Sigmoid colon (tissue), 7 donors: ENCODE results near the gene PTGER4. TPM values are rescaled to one million over a fixed set of nuclear protein-coding genes. Genes with fewer than 3 reads are reported as not detected.

ENCODE experiments used
- DNase-seq: peaks from one replicate; pipeline ENCODE4 v3.0.0-alpha.2; 2019
- H3K27ac ChIP-seq, 4 donors: fragments of 200-600 bp; sonication (generic); one replicate each; pipeline ENCODE4 v1.5.1; 2016 to 2019; ENCODE audit warnings: mild to moderate bottlenecking in 1 of 4
- H3K27me3 ChIP-seq, 3 donors: fragments of 200-600 bp; sonication (generic); one replicate each; pipeline ENCODE4 v1.5.1; 2019; ENCODE audit warnings: mild to moderate bottlenecking in 1 of 3
- H3K36me3 ChIP-seq, 4 donors: fragments of 200-600 bp; sonication (generic); one replicate each; pipeline ENCODE4 v1.5.1; 2016 to 2019
- H3K4me1 ChIP-seq, 4 donors: fragments of 200-600 bp; sonication (generic); one replicate each; pipeline ENCODE4 v1.5.1; 2017 to 2019
- H3K4me3 ChIP-seq, 4 donors: fragments of 200-600 bp; sonication (generic); one replicate each; pipeline ENCODE4 v1.5.1; 2017 to 2019; ENCODE audit warnings: mild to moderate bottlenecking in 2 of 4, moderate library complexity in 1 of 4
- H3K9me3 ChIP-seq, 4 donors: fragments of 200-600 bp in 3 of 4; sonication (generic) in 3 of 4; one replicate each; pipeline versions ENCODE4 v1.5.1 to v1.6.1; 2013 to 2019
- CTCF ChIP-seq, 4 experiments: fragments of 450-650 bp in 3 of 4; fragments of 200-600 bp in 1 of 4; IDR thresholded peaks; one replicate each; pipeline ENCODE4 v1.5.1; 2016 to 2019; ENCODE audit warnings: antibody characterized with exemption in 4 of 4, mild to moderate bottlenecking in 3 of 4, moderate library complexity in 2 of 4
- EP300 ChIP-seq, 4 donors: sonication (generic); formaldehyde crosslinking; IDR thresholded peaks; one replicate each; pipeline ENCODE4 v1.6.1; 2017; ENCODE audit warnings: antibody characterized with exemption in 4 of 4
- POLR2A ChIP-seq, 2 donors: fragments of 450-650 bp; IDR thresholded peaks; one replicate each; pipeline ENCODE4 v1.6.1; 2016; ENCODE audit warnings: antibody characterized with exemption in 2 of 2, mild to moderate bottlenecking in 2 of 2, moderate library complexity in 2 of 2
- POLR2AphosphoS5 ChIP-seq, 4 donors: sonication (generic); formaldehyde crosslinking; IDR thresholded peaks; one replicate each; pipeline ENCODE4 v1.6.1; 2017; ENCODE audit warnings: antibody characterized with exemption in 4 of 4
- WGBS, 2 donors: extraction: QIAGEN DNeasy Blood & Tissue Kit; methylation state at CpG; one replicate each; pipeline ENCODE4 v1.1.7; 2013; 5-methylcytosine and 5-hydroxymethylcytosine counted together
- intact Hi-C: fragments of 100-400 bp; cut with DNase I; formaldehyde crosslinking; loops from one replicate; pipeline ENCODE4 v1.15.1; 2023
- polyA plus RNA-seq, 3 donors: library from polyadenylated mRNA; stranded (reverse); fragments of 200-250 nt; gene quantifications; one replicate each; pipeline ENCODE4 v1.2.3, GENCODE V29; 2013
- total RNA-seq, 4 donors: library from RNA; depleted of rRNA; stranded (reverse); fragments of >200 nt; gene quantifications; one replicate each; pipeline ENCODE4 v1.1.0, GENCODE V29; 2016
- donor health status: healthy with polysubstance abuse.
- donor health status: Bipolar disorder and iron deficiency.
- donor health status: healthy.

Gene PTGER4
- total and polyA plus RNA-seq, 7 donors: 9.0 to 77.7 (median 44.3) TPM

GRCh38 chr5:40733434-40733833, 53.7 kb downstream of the PTGER4 start:
- DNase-seq: no peak
- H3K27me3 ChIP-seq: no peaks in the 10 kb centered on the region
- H3K4me1 ChIP-seq: peaks cover 0 to 32% (median 28%) of the 10 kb centered on the region in 4 donors
- intact Hi-C loops: no loop called here
- peak overlapping the region in 1 of 4 donors; percentile 3 for H3K27ac ChIP-seq
- TF ChIP-seq POLR2A (IDR thresholded peaks at IDR 0.05) (no peak), POLR2AphosphoS5 (IDR thresholded peaks at IDR 0.05) (no peak), EP300 (IDR thresholded peaks at IDR 0.05) (no peak), CTCF (IDR thresholded peaks at IDR 0.05) (no peak)
- H3K9me3 ChIP-seq: no peaks in the 10 kb centered on the region
- peaks cover 0 to under 1% (median 0%) of the 10 kb centered on the region in 4 donors for H3K36me3 ChIP-seq
- no peak overlapping the region for H3K4me3 ChIP-seq
- WGBS, 2 donors: 48 to 74% methylated on average over 2 of the region's 2 CpGs

- peak overlapping the region in 1 of 4 donors; percentile 3 for H3K27ac ChIP-seq
- H3K4me3 ChIP-seq: no peak overlapping the region
- no peaks in the 10 kb centered on the region for H3K27me3 ChIP-seq
- TF ChIP-seq CTCF (IDR thresholded peaks at IDR 0.05) (no peak), POLR2AphosphoS5 (IDR thresholded peaks at IDR 0.05) (no peak)
- 8 to 38% methylated on average over 3 of the region's 3 CpGs for WGBS, 2 donors
- intact Hi-C loops: loop anchor here (2.0 kb wide), 1 partner anchor 785 kb away; no protein-coding TSS in a partner anchor
- no peak for DNase-seq
- peaks cover 0 to 32% (median 28%) of the 10 kb centered on the region in 4 donors for H3K4me1 ChIP-seq
- H3K36me3 ChIP-seq: peaks cover 0 to 6% (median 0%) of the 10 kb centered on the region in 4 donors
- H3K9me3 ChIP-seq: no peaks in the 10 kb centered on the region
Measured at GRCh38 chr5:40733879-40734563, 54.3 kb downstream of the PTGER4 start.

- Histone ChIP-seq H3K27ac (no peak overlapping the region), H3K36me3 (peaks cover 0 to 13% (median 2%) of the 10 kb centered on the region in 4 donors)
- TF ChIP-seq POLR2A (IDR thresholded peaks at IDR 0.05) (no peak), EP300 (IDR thresholded peaks at IDR 0.05) (no peak), CTCF (IDR thresholded peaks at IDR 0.05) (no peak), POLR2AphosphoS5 (IDR thresholded peaks at IDR 0.05) (no peak)
Measured at GRCh38 chr5:40734986-40735385, 55.3 kb downstream of the PTGER4 start.

GRCh38 chr5:40735609-40736008, 55.9 kb downstream of the PTGER4 start:
- TF ChIP-seq POLR2A (IDR thresholded peaks at IDR 0.05) (no peak), CTCF (IDR thresholded peaks at IDR 0.05) (no peak), POLR2AphosphoS5 (IDR thresholded peaks at IDR 0.05) (no peak), EP300 (IDR thresholded peaks at IDR 0.05) (no peak)
- no peak overlapping the region for H3K4me3 ChIP-seq
- DNase-seq: no peak
- intact Hi-C loops: loop anchor here (2.0 to 5.0 kb wide), 4 partner anchors 48 to 1158 kb away; no protein-coding TSS in a partner anchor
- no peaks in the 10 kb centered on the region for H3K27me3 ChIP-seq
- H3K27ac ChIP-seq: no peak overlapping the region
- H3K4me1 ChIP-seq: peaks cover 0 to 32% (median 28%) of the 10 kb centered on the region in 4 donors
- peaks cover 0 to 15% (median 2%) of the 10 kb centered on the region in 4 donors for H3K36me3 ChIP-seq
- H3K9me3 ChIP-seq: no peaks in the 10 kb centered on the region

More at GRCh38 chr5:40734986-40735385, 55.3 kb downstream of the PTGER4 start:
- peaks cover 0 to 32% (median 28%) of the 10 kb centered on the region in 4 donors for H3K4me1 ChIP-seq
- DNase-seq: no peak
- H3K4me3 ChIP-seq: no peak overlapping the region
- 19 to 67% methylated on average over 2 of the region's 2 CpGs for WGBS, 2 donors
- H3K9me3 ChIP-seq: no peaks in the 10 kb centered on the region
- intact Hi-C loops: loop anchor here (2.0 to 5.0 kb wide), 4 partner anchors 48 to 1158 kb away; no protein-coding TSS in a partner anchor
- H3K27me3 ChIP-seq: no peaks in the 10 kb centered on the region
